T-helper 1 cell treated with Interleukin-12 subunit alpha and Interleukin-12 subunit beta and Interleukin-4 antibody, amounts not matched to agents 30 μg/mL and 1 μg/mL, for 36 hours (primary cell): Measurements from ENCODE around the gene LDLRAD3.

Experiments
- H3K27ac Mint-ChIP-seq: one replicate; pipeline ENCODE4 v1.8.0; 2021; ENCODE audit warnings: mild to moderate bottlenecking, mixed read lengths
- H3K27me3 Mint-ChIP-seq: one replicate; pipeline ENCODE4 v1.8.0; 2021; ENCODE audit warnings: low read depth, mixed read lengths
- H3K36me3 Mint-ChIP-seq: one replicate; pipeline ENCODE4 v1.8.0; 2021; ENCODE audit warnings: low read depth, mixed read lengths
- H3K4me1 Mint-ChIP-seq: one replicate; pipeline ENCODE4 v1.8.0; 2021; ENCODE audit warnings: low read depth, mixed read lengths
- H3K4me3 Mint-ChIP-seq: one replicate; pipeline ENCODE4 v1.8.0; 2021; ENCODE audit warnings: mild to moderate bottlenecking, moderate library complexity, mixed read lengths
- H3K9me3 Mint-ChIP-seq: one replicate; pipeline ENCODE4 v1.8.0; 2021; ENCODE audit warnings: mixed read lengths

LDLRAD3 gene

DNA sequence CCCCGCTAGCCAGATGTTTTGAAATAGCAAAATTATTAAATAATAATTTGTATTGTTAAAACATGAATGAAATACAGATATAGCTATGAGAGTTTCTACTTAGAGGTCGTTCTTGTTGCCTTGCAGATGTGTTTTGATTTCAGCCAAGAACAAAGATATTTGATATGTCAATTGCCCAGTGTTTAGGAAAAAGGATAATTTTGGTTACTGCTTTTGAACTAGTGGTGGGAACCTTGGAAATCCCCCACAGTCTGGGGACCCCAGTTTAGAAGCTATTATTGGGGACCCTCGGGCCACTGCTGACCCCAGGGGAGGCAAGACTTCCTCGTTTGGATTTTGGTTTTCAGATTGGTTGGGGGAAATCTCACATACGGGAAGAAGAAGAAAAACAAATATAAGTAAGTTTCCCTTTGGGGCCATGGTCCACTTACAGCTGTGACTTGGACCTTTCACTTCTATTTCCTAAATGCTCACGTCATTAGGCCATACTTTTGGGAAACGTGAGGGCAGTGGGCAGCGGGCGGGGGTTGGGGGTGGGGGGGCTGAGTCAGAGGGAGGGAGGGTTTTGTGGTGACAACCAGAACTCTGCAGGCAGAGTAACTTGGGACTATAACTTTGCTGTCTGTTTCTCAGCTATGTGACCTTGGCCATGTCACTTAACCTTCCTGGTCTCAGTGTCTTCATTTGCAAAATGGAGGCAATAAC, 37.0 kb downstream of the LDLRAD3 start:
- Mint-ChIP-seq H3K36me3 (no peaks in the 10 kb centered on the region), H3K4me1 (no peaks in the 10 kb centered on the region), H3K4me3 (no peak overlapping the region), H3K9me3 (no peaks in the 10 kb centered on the region), H3K27me3 (no peaks in the 10 kb centered on the region), H3K27ac (no peak overlapping the region)

DNA sequence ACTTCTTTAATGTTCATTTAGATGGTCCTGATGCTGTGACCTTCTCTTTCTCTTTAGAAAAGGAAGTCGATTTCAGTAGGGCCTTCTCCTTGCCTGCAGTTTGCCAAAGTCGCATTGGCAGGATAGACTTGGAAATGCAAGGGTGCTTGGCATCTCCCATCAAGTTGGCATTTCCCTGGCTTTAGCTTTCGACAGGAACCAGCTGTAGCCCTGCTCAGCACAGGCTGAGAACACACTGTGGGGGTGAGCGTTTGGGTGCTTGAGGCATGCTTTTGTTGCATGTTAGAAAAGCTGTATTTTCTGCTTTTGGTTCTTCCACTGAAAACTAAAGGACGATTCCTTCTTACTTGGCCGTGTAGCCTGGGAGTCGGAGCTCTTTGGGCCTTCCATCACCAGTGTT, 37.7 kb downstream of the LDLRAD3 start:
- no peaks in the 10 kb centered on the region for H3K9me3 Mint-ChIP-seq
- no peak overlapping the region for H3K4me3 Mint-ChIP-seq
- no peak overlapping the region for H3K27ac Mint-ChIP-seq
- H3K36me3 Mint-ChIP-seq = no peaks in the 10 kb centered on the region
- H3K27me3 Mint-ChIP-seq = no peaks in the 10 kb centered on the region
- no peaks in the 10 kb centered on the region for H3K4me1 Mint-ChIP-seq

DNA sequence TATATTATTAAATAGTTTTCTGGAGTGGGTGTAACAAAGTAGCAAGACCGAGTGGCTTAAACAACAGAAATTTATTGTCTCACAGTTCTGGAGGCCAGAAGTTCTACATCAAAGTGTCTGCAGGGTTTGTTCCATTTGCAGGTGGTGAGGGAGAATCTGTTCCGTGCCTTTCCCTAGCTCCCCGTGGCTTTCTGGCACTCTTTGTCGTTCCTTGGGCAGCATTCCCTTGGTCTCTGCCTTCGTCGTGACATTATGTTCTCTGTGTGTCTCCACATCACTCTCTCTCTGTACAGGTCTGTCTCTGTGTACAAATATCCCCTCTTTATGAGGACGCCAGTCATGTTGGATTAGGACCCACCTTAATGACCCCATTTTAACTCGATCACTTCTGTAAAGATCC, 38.2 kb downstream of the LDLRAD3 start:
- Mint-ChIP-seq H3K9me3 (no peaks in the 10 kb centered on the region), H3K4me3 (no peak overlapping the region), H3K36me3 (no peaks in the 10 kb centered on the region), H3K27ac (no peak overlapping the region), H3K27me3 (no peaks in the 10 kb centered on the region), H3K4me1 (no peaks in the 10 kb centered on the region)

DNA sequence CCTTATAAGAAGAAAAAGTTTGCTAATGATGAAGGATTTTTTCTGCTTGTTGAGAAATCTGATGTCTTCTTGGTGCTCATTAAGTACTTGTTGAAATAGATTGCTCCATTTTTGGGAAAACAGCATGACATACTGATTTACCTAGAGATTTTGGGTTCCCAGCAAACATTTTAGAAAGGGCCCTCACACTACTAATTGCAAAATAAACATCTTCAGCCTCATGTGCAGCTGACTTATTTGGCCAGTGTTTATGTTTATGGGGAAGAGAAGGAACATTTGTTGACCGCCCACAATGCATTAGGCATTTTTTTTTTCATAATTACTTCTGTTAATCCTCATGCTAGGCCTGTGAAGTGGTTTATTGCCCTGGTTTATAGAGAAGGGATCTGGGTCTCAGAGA, 40.1 kb downstream of the LDLRAD3 start:
- no peaks in the 10 kb centered on the region for H3K27me3 Mint-ChIP-seq
- no peak overlapping the region for H3K27ac Mint-ChIP-seq

DNA sequence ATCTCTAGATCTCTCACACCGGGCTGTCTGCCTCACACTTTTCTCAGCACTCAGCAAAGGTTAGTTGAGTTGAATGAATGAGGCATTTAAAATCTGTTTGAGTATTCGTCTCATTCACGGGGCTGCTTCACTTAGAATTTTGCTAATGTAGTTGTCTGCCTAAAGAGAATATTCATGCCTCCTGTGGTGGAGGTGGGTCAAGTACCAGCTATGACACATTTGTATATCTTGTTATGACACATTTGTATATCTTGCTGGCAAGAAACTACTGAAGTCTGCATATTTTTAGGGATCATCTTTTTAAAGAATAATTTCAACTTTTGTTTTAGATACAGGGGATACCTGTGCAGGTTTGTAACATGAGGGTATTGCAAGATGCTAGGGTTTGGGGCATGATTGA, 43.1 kb downstream of the LDLRAD3 start:
- H3K4me1 Mint-ChIP-seq = no peaks in the 10 kb centered on the region
- no peaks in the 10 kb centered on the region for H3K9me3 Mint-ChIP-seq
- H3K27ac Mint-ChIP-seq = no peak overlapping the region
- no peak overlapping the region for H3K4me3 Mint-ChIP-seq
- H3K27me3 Mint-ChIP-seq = peaks cover 7% of the 10 kb centered on the region
- no peaks in the 10 kb centered on the region for H3K36me3 Mint-ChIP-seq

More for the DNA sequence above, 40.1 kb downstream of the LDLRAD3 start:
- no peaks in the 10 kb centered on the region for H3K9me3 Mint-ChIP-seq
- H3K4me3 Mint-ChIP-seq = no peak overlapping the region
- H3K36me3 Mint-ChIP-seq = no peaks in the 10 kb centered on the region
- no peaks in the 10 kb centered on the region for H3K4me1 Mint-ChIP-seq

DNA sequence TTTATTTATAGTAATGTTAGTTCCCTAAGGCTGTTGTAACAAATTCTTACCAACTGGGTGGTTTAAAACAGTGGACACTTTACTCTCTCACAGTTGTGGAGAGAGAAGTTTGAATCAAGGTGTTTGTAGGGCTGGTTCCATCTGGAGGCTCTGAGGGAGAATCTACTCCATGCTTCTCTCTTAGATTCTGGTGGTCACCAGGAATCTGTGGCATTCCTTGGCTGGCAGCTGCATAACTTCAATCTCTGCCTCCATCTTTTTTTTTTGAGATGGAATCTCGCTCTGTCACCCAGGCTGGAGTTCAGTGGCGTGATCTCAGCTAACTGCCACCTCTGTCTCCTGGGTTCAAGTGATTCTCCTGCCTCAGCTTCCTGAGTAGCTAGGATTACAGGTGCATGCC, 46.3 kb downstream of the LDLRAD3 start:
- peaks cover 16% of the 10 kb centered on the region for H3K27me3 Mint-ChIP-seq
- H3K27ac Mint-ChIP-seq = no peak overlapping the region
- no peaks in the 10 kb centered on the region for H3K9me3 Mint-ChIP-seq
- no peaks in the 10 kb centered on the region for H3K36me3 Mint-ChIP-seq
- H3K4me1 Mint-ChIP-seq = peaks cover 5% of the 10 kb centered on the region
- no peak overlapping the region for H3K4me3 Mint-ChIP-seq

DNA sequence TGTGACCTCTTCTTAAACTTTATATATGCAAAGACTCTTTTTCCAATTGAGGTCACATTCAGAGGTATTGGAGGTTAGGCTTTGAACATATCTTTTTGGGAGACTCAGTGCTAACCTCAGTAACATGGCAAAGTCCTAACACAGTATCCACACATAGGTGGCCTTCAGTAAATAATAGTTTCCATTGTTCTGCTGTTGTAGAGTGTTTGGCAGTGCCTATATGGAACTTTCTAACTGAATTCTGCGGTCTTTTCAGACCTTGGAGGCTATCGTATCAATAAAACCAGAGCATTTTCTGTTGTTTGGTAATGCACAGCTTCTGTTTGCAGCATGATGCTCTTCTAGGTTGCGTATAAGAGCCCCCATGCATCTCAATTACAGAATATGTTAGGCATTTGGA, 47.0 kb downstream of the LDLRAD3 start:
- H3K9me3 Mint-ChIP-seq = peaks cover 2% of the 10 kb centered on the region
- H3K36me3 Mint-ChIP-seq = no peaks in the 10 kb centered on the region
- H3K4me3 Mint-ChIP-seq = no peak overlapping the region
- H3K27me3 Mint-ChIP-seq = peaks cover 17% of the 10 kb centered on the region
- H3K4me1 Mint-ChIP-seq = peaks cover 5% of the 10 kb centered on the region
- no peak overlapping the region for H3K27ac Mint-ChIP-seq

DNA sequence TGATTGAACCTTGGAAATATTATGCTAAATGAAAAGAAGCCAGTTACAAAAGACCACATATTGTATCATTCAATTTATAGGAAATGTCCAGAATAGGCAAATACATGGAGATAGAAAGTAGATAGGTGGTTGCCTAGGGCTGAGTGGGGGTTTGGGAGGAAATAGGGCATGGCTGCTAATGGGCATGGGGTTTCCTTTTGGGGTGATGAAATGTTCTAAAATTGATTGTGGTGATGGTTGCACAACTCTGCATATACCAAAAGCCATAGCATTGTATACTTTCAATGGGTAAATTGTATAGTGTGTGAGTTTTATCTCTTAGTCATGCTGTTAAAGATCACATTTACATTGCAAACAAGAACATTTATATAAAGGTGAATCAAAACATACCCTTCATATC, 48.7 kb downstream of the LDLRAD3 start:
- no peaks in the 10 kb centered on the region for H3K36me3 Mint-ChIP-seq
- H3K4me3 Mint-ChIP-seq = no peak overlapping the region
- peaks cover 8% of the 10 kb centered on the region for H3K9me3 Mint-ChIP-seq
- H3K27me3 Mint-ChIP-seq = peaks cover 17% of the 10 kb centered on the region
- H3K27ac Mint-ChIP-seq = no peak overlapping the region
- peaks cover 5% of the 10 kb centered on the region for H3K4me1 Mint-ChIP-seq

DNA sequence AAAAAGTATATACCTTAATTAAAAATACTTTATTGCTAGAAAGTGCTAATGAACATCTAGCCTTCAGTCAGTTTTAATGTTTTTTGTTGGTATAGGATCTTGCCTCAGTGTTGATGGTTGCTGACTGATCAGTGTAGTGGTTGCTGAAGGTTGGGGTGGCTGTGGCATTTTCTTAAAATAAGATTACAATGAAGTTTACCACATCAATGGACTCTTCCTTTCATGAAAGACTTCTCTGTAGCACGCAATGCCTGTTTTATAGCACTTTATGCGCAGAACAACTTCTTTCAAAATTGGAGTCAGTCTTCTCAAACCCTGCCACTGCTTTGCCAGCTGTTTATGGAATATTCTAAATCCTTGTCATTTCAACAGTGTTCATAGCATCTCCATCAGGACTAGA, 50.6 kb downstream of the LDLRAD3 start:
- Mint-ChIP-seq H3K27ac (no peak overlapping the region), H3K9me3 (peaks cover 8% of the 10 kb centered on the region), H3K27me3 (peaks cover 13% of the 10 kb centered on the region), H3K4me3 (peak overlapping the region; percentile 45), H3K36me3 (no peaks in the 10 kb centered on the region), H3K4me1 (peaks cover 5% of the 10 kb centered on the region)

DNA sequence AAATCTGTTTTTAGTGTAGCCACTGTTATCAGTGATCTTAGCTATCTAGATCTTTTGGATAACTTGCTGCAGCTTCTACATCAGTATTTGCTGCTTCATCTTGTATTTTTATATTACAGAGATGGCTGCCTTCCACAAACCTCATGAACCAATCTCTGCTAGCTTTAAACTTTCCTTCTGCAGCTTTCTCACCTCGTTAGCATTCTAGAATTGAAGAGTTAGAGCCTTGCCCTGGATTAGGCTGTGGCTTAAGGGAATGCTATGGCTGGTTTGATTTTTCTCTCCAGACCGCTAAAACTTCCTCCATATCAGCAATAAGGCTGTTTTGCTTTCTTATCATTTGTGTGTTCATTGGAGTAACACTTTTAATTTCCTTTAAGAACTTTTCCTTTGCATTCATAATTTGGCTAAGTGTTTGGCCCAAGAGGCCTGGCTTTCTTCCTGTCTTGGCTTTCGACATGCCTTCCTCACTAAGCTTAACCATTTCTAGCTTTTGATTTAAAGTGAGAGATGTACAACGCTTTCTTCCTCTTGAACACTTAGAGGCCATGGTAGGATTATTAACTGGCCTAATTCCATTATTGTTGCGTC, 51.9 kb downstream of the LDLRAD3 start:
- no peak overlapping the region for H3K4me3 Mint-ChIP-seq
- H3K27ac Mint-ChIP-seq = no peak overlapping the region
- peaks cover 8% of the 10 kb centered on the region for H3K9me3 Mint-ChIP-seq
- H3K36me3 Mint-ChIP-seq = no peaks in the 10 kb centered on the region
- peaks cover 17% of the 10 kb centered on the region for H3K27me3 Mint-ChIP-seq
- peaks cover 5% of the 10 kb centered on the region for H3K4me1 Mint-ChIP-seq

DNA sequence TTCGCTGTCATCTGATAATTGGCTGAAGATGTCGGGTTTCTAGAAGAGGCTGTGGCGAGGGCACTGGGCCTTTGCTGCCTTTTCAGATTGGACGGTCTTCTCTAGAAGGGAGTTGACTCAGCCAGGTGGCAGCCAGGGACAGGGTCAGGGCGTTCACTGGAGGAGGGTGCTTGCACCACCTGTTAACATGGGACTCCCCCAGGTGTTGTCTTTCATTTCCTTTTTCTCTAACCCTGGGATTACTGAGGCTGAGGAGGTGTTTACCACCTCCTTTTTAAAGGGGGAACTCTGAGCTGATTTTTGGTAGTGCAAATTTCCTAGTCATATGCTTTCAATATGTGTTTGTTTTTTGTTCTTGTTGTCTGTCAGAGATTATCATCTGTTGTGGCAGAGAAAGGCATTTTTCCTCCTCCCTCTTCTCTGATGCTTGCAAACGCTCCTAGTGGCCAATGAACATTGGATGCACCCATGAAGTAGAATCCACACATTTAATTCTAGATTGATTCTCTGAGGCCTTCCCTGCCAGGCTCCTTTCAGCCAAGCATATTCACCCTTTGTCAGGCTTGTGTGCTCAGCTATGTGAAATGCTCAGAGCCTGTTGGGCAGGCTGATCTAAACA, 54.1 kb downstream of the LDLRAD3 start:
- H3K9me3 Mint-ChIP-seq = peaks cover 8% of the 10 kb centered on the region
- no peaks in the 10 kb centered on the region for H3K36me3 Mint-ChIP-seq
- H3K4me3 Mint-ChIP-seq = no peak overlapping the region
- peaks cover 17% of the 10 kb centered on the region for H3K27me3 Mint-ChIP-seq
- H3K4me1 Mint-ChIP-seq = peaks cover 5% of the 10 kb centered on the region
- no peak overlapping the region for H3K27ac Mint-ChIP-seq

DNA sequence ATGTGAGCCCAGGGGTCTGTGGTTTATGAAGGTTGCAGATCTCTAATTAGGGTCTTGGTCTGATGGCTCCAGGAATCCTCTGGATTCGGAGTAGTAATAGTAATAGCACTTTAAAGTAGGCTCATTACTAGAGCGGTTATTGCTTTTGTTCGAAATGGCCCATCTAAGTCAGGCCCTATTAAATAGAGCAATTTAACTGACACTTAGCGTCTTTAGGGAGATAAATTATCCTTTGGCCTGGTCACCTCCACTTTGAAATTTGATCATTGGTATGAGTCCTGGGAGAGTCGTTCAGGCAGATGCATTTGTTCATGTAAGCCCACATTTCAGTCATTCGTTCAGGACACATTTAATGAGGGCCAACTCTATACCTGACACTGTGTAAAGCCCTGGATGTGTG, 54.8 kb downstream of the LDLRAD3 start:
- peaks cover 5% of the 10 kb centered on the region for H3K4me1 Mint-ChIP-seq
- no peak overlapping the region for H3K4me3 Mint-ChIP-seq
- H3K27me3 Mint-ChIP-seq = peaks cover 17% of the 10 kb centered on the region
- H3K9me3 Mint-ChIP-seq = peaks cover 8% of the 10 kb centered on the region
- H3K36me3 Mint-ChIP-seq = no peaks in the 10 kb centered on the region
- no peak overlapping the region for H3K27ac Mint-ChIP-seq

DNA sequence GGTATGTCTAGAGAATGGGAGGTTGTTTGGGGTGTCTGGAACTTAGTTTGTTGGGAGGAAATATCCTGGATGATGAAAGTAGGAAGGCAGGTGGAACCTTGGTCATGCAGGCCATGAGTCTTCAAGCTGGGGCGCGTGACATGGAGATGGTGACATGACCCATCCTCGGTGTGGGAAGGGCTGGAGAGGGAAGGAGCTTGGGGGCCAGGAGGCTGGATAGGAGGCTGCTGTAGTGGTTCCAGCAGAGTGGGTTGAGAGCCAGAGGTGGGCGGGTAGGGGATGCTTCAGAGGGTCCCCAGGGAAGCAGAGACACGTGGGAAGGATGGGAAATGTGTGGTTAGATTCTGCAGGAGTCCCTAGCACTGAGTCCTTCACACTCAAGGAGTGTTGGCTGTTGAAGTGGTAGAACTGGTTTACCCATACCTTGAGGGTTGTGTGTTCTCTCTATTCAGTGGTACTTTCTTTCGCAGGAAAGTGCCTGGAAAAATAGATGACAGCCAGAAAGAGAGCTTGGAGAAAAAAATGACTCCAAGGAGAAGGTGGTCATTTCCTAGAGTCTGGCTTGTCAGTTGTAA, 56.8 kb downstream of the LDLRAD3 start:
- peaks cover 12% of the 10 kb centered on the region for H3K9me3 Mint-ChIP-seq
- no peaks in the 10 kb centered on the region for H3K36me3 Mint-ChIP-seq
- no peak overlapping the region for H3K4me3 Mint-ChIP-seq
- H3K4me1 Mint-ChIP-seq = no peaks in the 10 kb centered on the region
- no peak overlapping the region for H3K27ac Mint-ChIP-seq
- H3K27me3 Mint-ChIP-seq = peaks cover 7% of the 10 kb centered on the region

DNA sequence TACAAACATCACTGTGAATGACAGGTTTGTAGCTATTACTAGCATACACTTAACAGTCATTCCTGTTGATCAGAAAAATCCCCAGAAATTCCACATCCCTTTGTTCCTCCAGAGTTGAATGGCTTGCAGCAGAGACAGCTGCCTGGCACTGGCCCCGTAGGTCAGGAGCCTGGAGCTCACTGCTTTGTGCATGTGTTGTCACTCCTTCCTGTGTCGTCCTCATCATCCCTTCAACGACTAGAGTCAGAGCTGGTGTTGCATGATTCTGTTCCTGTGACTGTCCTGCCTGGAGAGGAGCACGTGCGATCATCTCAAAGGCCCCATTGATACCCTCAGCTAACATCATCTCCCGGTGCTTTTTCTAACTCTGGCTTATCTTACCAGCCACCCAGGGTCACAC, 58.3 kb downstream of the LDLRAD3 start:
- Mint-ChIP-seq H3K4me1 (no peaks in the 10 kb centered on the region), H3K9me3 (peaks cover 7% of the 10 kb centered on the region), H3K36me3 (no peaks in the 10 kb centered on the region), H3K27ac (no peak overlapping the region), H3K27me3 (peaks cover 7% of the 10 kb centered on the region), H3K4me3 (no peak overlapping the region)

DNA sequence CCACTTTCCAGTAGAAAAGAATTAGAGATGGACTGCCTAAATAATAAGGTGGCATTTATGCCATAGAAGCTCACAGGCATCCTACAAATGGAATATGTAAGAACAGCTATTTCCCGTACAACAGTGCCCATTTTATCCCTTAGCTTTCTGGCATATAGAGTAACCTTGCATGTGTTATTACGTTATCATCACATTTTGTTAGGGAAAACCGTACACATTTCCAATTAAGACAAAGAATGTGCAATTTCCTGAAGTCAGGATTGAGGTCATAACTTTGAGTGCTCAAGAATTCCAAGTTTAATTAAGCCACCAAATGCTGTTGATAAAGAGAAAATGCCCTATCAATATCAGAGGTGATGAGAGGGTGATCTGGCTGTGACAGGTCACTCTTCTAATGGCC, 58.9 kb downstream of the LDLRAD3 start:
- Mint-ChIP-seq H3K27me3 (peaks cover 7% of the 10 kb centered on the region), H3K4me3 (no peak overlapping the region), H3K9me3 (peaks cover 7% of the 10 kb centered on the region), H3K36me3 (no peaks in the 10 kb centered on the region), H3K27ac (no peak overlapping the region), H3K4me1 (no peaks in the 10 kb centered on the region)
